Vagina (tissue), 2 donors: ENCODE data around the gene TMIE. TPM values are rescaled to one million over a fixed set of nuclear protein-coding genes. Genes with fewer than 3 reads are reported as not detected.

Source experiments
- DNase-seq, 2 donors: peaks; one replicate each; pipeline ENCODE4 v3.0.0-alpha.2; 2017; ENCODE audit errors: extremely low spot score in 2 of 2
- H3K27ac ChIP-seq: fragments of 200-600 bp; sonication (generic); one replicate; pipeline ENCODE4 v1.5.1; 2019
- H3K27me3 ChIP-seq: fragments of 200-600 bp; sonication (generic); one replicate; pipeline ENCODE4 v1.5.1; 2019
- H3K36me3 ChIP-seq, 2 donors: fragments of 200-600 bp; sonication (generic); one replicate each; pipeline ENCODE4 v1.5.1; 2017 to 2019
- H3K4me1 ChIP-seq: fragments of 200-600 bp; sonication (generic); one replicate; pipeline ENCODE4 v1.5.1; 2019
- H3K4me3 ChIP-seq, 2 donors: fragments of 200-600 bp; sonication (generic); 1 replicate in 1 of 2; 2 replicates in 1 of 2; pipeline ENCODE4 v1.5.1; 2016 to 2019
- H3K9me3 ChIP-seq: fragments of 200-600 bp; sonication (generic); one replicate; pipeline ENCODE4 v1.5.1; 2019
- CTCF ChIP-seq, 3 experiments: fragments of 450-650 bp in 2 of 3; fragments of 200-600 bp in 1 of 3; sonication (generic) in 1 of 3; IDR thresholded peaks; one replicate each; pipeline ENCODE4 v1.5.1; 2017 to 2019; ENCODE audit warnings: antibody characterized with exemption in 3 of 3, mild to moderate bottlenecking in 2 of 3, moderate library complexity in 2 of 3
- POLR2A ChIP-seq, 2 donors: fragments of 450-650 bp; IDR thresholded peaks; one replicate each; pipeline ENCODE4 v1.6.1; 2017; ENCODE audit warnings: antibody characterized with exemption in 2 of 2, mild to moderate bottlenecking in 2 of 2, moderate library complexity in 2 of 2
- POLR2AphosphoS5 ChIP-seq, 2 donors: sonication (generic); formaldehyde crosslinking; IDR thresholded peaks; one replicate each; pipeline ENCODE4 v1.9.0; 2017; ENCODE audit warnings: antibody characterized with exemption in 2 of 2, mild to moderate bottlenecking in 2 of 2, low read depth in 1 of 2; ENCODE audit not compliant: insufficient read depth in 1 of 2
- intact Hi-C: fragments of 100-400 bp; cut with DNase I; formaldehyde crosslinking; loops from one replicate; pipeline ENCODE4 v1.15.1; 2023
- total RNA-seq: library from RNA; depleted of rRNA; stranded (reverse); fragments of >200 nt; gene quantifications from one replicate; pipeline ENCODE4 v1.2.3, GENCODE V29; 2016

TMIE gene
- total RNA-seq, 1 donor from 2014 or later = 0.74 TPM

GRCh38 chr3:46670000-46670890, 30.9 kb upstream of the TMIE start:
- Histone ChIP-seq H3K36me3 (peaks cover 0 to 7% of the 10 kb centered on the region in 2 donors), H3K9me3 (no peaks in the 10 kb centered on the region), H3K27me3 (no peaks in the 10 kb centered on the region), H3K4me3 (no peak overlapping the region), H3K27ac (no peak overlapping the region), H3K4me1 (no peaks in the 10 kb centered on the region)
- intact Hi-C loops = no loop called here
- DNase-seq = no peak
- TF ChIP-seq CTCF (IDR thresholded peaks at IDR 0.05) (no peak), POLR2A (IDR thresholded peaks at IDR 0.05) (no peak), POLR2AphosphoS5 (IDR thresholded peaks at IDR 0.05; ENCODE audit: insufficient read depth in 1 of 2, low read depth in 1 of 2) (no peak)

GRCh38 chr3:46670891-46671427, 30.2 kb upstream of the TMIE start:
- TF ChIP-seq POLR2A (IDR thresholded peaks at IDR 0.05) (no peak), CTCF (IDR thresholded peaks at IDR 0.05) (no peak), POLR2AphosphoS5 (IDR thresholded peaks at IDR 0.05; ENCODE audit: insufficient read depth in 1 of 2, low read depth in 1 of 2) (no peak)
- Histone ChIP-seq H3K36me3 (peaks cover 0 to 7% of the 10 kb centered on the region in 2 donors), H3K27ac (no peak overlapping the region), H3K9me3 (no peaks in the 10 kb centered on the region), H3K4me3 (no peak overlapping the region), H3K27me3 (no peaks in the 10 kb centered on the region), H3K4me1 (no peaks in the 10 kb centered on the region)
- intact Hi-C loops = no loop called here
- no peak for DNase-seq

GRCh38 chr3:46671541-46672348, 29.4 kb upstream of the TMIE start:
- DNase-seq = no peak
- no peak overlapping the region for H3K4me3 ChIP-seq
- H3K9me3 ChIP-seq = no peaks in the 10 kb centered on the region
- peaks cover 0 to 7% of the 10 kb centered on the region in 2 donors for H3K36me3 ChIP-seq
- intact Hi-C loops = no loop called here
- TF ChIP-seq CTCF (IDR thresholded peaks at IDR 0.05) (no peak), POLR2A (IDR thresholded peaks at IDR 0.05) (no peak), POLR2AphosphoS5 (IDR thresholded peaks at IDR 0.05; ENCODE audit: insufficient read depth in 1 of 2, low read depth in 1 of 2) (no peak)
- H3K27ac ChIP-seq = no peak overlapping the region
- no peaks in the 10 kb centered on the region for H3K27me3 ChIP-seq
- H3K4me1 ChIP-seq = no peaks in the 10 kb centered on the region

GRCh38 chr3:46672349-46672695, 28.9 kb upstream of the TMIE start:
- Histone ChIP-seq H3K36me3 (peaks cover 0 to 7% of the 10 kb centered on the region in 2 donors), H3K27ac (no peak overlapping the region), H3K4me1 (no peaks in the 10 kb centered on the region), H3K9me3 (no peaks in the 10 kb centered on the region), H3K4me3 (no peak overlapping the region), H3K27me3 (no peaks in the 10 kb centered on the region)
- intact Hi-C loops = no loop called here
- no peak for DNase-seq
- no peak for TF ChIP-seq POLR2A (IDR thresholded peaks at IDR 0.05)
- TF ChIP-seq POLR2AphosphoS5 (IDR thresholded peaks at IDR 0.05; ENCODE audit: insufficient read depth in 1 of 2, low read depth in 1 of 2) = no peak
- no peak for TF ChIP-seq CTCF (IDR thresholded peaks at IDR 0.05)
